Measurements from ENCODE around the gene FMN1. TPM values are rescaled to one million over a fixed set of nuclear protein-coding genes. Genes with fewer than 3 reads are reported as not detected.

Gene FMN1
- total RNA-seq, 1 experiment from 2014 or later: 4.5 TPM

DNA sequence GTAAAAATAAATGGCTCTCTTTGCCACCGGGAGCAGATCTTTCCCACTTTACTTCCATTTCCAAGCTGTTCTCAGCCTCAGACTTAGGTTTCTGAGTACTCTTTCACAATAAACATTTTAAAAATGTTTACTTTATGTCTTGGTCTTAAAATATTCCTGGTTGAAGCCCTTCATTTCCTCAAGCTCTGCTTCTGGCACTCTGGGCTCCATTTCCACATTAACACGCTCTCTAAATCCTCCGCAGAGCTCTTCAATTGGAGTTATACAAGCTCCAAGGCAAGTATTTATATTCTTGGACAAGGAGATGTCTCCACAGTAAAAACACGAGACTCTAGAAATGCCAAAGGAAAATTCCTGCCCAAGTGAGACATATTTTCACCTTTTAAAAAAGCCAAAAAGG, 307.4 kb downstream of the FMN1 start:
- H3K27me3 Mint-ChIP-seq (ENCODE audit: low read depth): no peaks in the 10 kb centered on the region
- peaks cover 18% of the 10 kb centered on the region for H3K4me1 Mint-ChIP-seq
- CTCF ChIA-PET: interaction anchor here (0.9 to 1.8 kb wide), 6 partner anchors 11 to 106 kb away, joined by 3 to 6 read pairs (median 4); no protein-coding TSS in a partner anchor
- DNase-seq (ENCODE audit: low spot score): no peak
- TF ChIP-seq, protein P1, sequence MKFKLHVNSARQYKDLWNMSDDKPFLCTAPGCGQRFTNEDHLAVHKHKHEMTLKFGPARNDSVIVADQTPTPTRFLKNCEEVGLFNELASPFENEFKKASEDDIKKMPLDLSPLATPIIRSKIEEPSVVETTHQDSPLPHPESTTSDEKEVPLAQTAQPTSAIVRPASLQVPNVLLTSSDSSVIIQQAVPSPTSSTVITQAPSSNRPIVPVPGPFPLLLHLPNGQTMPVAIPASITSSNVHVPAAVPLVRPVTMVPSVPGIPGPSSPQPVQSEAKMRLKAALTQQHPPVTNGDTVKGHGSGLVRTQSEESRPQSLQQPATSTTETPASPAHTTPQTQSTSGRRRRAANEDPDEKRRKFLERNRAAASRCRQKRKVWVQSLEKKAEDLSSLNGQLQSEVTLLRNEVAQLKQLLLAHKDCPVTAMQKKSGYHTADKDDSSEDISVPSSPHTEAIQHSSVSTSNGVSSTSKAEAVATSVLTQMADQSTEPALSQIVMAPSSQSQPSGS (CRISPR knock-in tag; IDR thresholded peaks at IDR 0.05; ENCODE audit: borderline replicate concordance, low read depth): no peak
- TF ChIP-seq TP53 (CRISPR knock-in tag; IDR thresholded peaks at IDR 0.05) (no peak), ZNF263 (CRISPR knock-in tag; IDR thresholded peaks at IDR 0.05; ENCODE audit: low read depth) (no peak), FOXJ3 (CRISPR knock-in tag; IDR thresholded peaks at IDR 0.05; ENCODE audit: borderline replicate concordance) (no peak), NFYB (CRISPR knock-in tag; conservative IDR thresholded peaks at IDR 0.05; ENCODE audit: low read depth) (no peak), GRHL2 (CRISPR knock-in tag; IDR thresholded peaks at IDR 0.05; ENCODE audit: insufficient replicate concordance, severe bottlenecking) (no peak), NR2C2 (CRISPR knock-in tag; IDR thresholded peaks at IDR 0.05) (no peak)
- POLR2A ChIA-PET: interaction anchor here (0.6 kb wide), 1 partner anchor 266 kb away, joined by 5 read pairs; no protein-coding TSS in a partner anchor
- H3K36me3 Mint-ChIP-seq: no peaks in the 10 kb centered on the region
- H3K27ac Mint-ChIP-seq: no peak overlapping the region
- no peak for ATAC-seq
- H3K4me3 Mint-ChIP-seq: no peak overlapping the region
- H3K9me3 Mint-ChIP-seq: peaks cover 11% of the 10 kb centered on the region

DNA sequence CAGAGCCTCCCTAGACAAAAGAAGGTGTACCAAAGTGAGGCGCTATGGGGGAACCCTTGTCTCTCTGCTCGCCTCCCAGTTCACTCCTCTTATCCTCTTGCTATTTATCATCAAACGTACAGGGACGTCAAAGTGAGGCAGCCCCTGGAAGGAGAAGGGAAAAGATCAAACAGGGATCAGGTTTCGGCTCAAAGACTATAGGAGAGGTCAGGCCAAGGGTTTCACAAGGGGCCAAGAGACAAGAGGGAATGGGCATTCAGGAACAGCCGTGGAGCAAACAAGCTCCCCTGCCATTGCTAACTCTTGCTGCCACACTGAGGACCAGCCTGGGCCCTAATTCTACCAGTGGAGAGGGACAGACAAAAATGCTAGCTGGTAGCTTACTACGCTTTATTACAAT, 308.1 kb downstream of the FMN1 start:
- H3K36me3 Mint-ChIP-seq: no peaks in the 10 kb centered on the region
- peaks cover 22% of the 10 kb centered on the region for H3K4me1 Mint-ChIP-seq
- DNase-seq (ENCODE audit: low spot score) (no peak), ATAC-seq (peak; percentile 82)
- H3K27ac Mint-ChIP-seq: peak overlapping the region; percentile 51; the same call in 1 of the 2 replicates
- TF ChIP-seq, protein P2, sequence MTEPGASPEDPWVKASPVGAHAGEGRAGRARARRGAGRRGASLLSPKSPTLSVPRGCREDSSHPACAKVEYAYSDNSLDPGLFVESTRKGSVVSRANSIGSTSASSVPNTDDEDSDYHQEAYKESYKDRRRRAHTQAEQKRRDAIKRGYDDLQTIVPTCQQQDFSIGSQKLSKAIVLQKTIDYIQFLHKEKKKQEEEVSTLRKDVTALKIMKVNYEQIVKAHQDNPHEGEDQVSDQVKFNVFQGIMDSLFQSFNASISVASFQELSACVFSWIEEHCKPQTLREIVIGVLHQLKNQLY (CRISPR knock-in tag; IDR thresholded peaks at IDR 0.05): no peak
- no peak for TF ChIP-seq ETV6 (CRISPR knock-in tag; IDR thresholded peaks at IDR 0.05)
- TF ChIP-seq, protein P3, sequence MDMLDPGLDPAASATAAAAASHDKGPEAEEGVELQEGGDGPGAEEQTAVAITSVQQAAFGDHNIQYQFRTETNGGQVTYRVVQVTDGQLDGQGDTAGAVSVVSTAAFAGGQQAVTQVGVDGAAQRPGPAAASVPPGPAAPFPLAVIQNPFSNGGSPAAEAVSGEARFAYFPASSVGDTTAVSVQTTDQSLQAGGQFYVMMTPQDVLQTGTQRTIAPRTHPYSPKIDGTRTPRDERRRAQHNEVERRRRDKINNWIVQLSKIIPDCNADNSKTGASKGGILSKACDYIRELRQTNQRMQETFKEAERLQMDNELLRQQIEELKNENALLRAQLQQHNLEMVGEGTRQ (CRISPR knock-in tag; IDR thresholded peaks at IDR 0.05): no peak
- TF ChIP-seq SP1 (CRISPR knock-in tag; conservative IDR thresholded peaks at IDR 0.05): no peak
- ChIA-PET POLR2A (interaction anchor here (0.6 kb wide), 1 partner anchor 265 kb away, joined by 5 read pairs; no protein-coding TSS in a partner anchor), CTCF (interaction anchor here (0.9 to 1.8 kb wide), 7 partner anchors 12 to 224 kb away, joined by 3 to 6 read pairs (median 4); no protein-coding TSS in a partner anchor)
- H3K9me3 Mint-ChIP-seq: peaks cover 11% of the 10 kb centered on the region
- no peak overlapping the region for H3K4me3 Mint-ChIP-seq
- H3K27me3 Mint-ChIP-seq (ENCODE audit: low read depth): no peaks in the 10 kb centered on the region

DNA sequence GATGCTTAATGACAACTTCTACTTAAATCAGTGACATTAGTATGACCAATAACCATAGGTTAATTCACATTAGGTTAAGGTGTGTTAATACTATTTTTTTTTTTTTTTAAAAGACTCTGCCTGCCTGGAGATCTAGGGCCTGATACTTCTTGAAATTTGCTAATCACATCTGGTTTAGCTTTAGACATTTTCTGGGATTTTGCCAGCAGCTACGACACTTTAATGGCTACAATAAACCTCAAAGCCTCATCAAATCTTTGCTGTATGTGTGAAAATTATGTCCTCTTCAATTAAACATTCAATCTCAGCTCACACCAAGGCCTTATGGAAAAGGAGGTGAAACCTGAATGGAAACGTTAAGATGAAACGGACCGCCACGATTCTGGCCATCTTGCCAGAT, 308.8 kb downstream of the FMN1 start:
- no peak overlapping the region for H3K27ac Mint-ChIP-seq
- no peaks in the 10 kb centered on the region for H3K36me3 Mint-ChIP-seq
- TF ChIP-seq KAT7 (CRISPR knock-in tag; IDR thresholded peaks at IDR 0.05; ENCODE audit: borderline replicate concordance) (no peak), NFYB (CRISPR knock-in tag; conservative IDR thresholded peaks at IDR 0.05; ENCODE audit: low read depth) (no peak), ZNF396 (CRISPR knock-in tag; IDR thresholded peaks at IDR 0.05; ENCODE audit: borderline replicate concordance) (no peak), JAZF1 (CRISPR knock-in tag; IDR thresholded peaks at IDR 0.05) (no peak), SMAD4 (CRISPR knock-in tag; IDR thresholded peaks at IDR 0.05) (no peak)
- TF ChIP-seq, protein P4, sequence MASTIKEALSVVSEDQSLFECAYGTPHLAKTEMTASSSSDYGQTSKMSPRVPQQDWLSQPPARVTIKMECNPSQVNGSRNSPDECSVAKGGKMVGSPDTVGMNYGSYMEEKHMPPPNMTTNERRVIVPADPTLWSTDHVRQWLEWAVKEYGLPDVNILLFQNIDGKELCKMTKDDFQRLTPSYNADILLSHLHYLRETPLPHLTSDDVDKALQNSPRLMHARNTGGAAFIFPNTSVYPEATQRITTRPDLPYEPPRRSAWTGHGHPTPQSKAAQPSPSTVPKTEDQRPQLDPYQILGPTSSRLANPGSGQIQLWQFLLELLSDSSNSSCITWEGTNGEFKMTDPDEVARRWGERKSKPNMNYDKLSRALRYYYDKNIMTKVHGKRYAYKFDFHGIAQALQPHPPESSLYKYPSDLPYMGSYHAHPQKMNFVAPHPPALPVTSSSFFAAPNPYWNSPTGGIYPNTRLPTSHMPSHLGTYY (CRISPR knock-in tag; IDR thresholded peaks at IDR 0.05): no peak
- TF ChIP-seq, protein P5, sequence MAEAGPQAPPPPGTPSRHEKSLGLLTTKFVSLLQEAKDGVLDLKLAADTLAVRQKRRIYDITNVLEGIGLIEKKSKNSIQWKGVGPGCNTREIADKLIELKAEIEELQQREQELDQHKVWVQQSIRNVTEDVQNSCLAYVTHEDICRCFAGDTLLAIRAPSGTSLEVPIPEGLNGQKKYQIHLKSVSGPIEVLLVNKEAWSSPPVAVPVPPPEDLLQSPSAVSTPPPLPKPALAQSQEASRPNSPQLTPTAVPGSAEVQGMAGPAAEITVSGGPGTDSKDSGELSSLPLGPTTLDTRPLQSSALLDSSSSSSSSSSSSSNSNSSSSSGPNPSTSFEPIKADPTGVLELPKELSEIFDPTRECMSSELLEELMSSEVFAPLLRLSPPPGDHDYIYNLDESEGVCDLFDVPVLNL (CRISPR knock-in tag; IDR thresholded peaks at IDR 0.05; ENCODE audit: borderline replicate concordance, low read depth): no peak
- TF ChIP-seq, protein P6, sequence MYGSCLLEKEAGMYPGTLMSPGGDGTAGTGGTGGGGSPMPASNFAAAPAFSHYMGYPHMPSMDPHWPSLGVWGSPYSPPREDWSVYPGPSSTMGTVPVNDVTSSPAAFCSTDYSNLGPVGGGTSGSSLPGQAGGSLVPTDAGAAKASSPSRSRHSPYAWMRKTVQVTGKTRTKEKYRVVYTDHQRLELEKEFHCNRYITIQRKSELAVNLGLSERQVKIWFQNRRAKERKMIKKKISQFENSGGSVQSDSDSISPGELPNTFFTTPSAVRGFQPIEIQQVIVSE (CRISPR knock-in tag; IDR thresholded peaks at IDR 0.05; ENCODE audit: borderline replicate concordance): no peak
- TF ChIP-seq, protein P7, sequence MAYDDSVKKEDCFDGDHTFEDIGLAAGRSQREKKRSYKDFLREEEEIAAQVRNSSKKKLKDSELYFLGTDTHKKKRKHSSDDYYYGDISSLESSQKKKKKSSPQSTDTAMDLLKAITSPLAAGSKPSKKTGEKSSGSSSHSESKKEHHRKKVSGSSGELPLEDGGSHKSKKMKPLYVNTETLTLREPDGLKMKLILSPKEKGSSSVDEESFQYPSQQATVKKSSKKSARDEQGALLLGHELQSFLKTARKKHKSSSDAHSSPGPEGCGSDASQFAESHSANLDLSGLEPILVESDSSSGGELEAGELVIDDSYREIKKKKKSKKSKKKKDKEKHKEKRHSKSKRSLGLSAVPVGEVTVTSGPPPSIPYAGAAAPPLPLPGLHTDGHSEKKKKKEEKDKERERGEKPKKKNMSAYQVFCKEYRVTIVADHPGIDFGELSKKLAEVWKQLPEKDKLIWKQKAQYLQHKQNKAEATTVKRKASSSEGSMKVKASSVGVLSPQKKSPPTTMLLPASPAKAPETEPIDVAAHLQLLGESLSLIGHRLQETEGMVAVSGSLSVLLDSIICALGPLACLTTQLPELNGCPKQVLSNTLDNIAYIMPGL (CRISPR knock-in tag; IDR thresholded peaks at IDR 0.05): no peak

More for the DNA sequence above, 308.8 kb downstream of the FMN1 start:
- DNase-seq (ENCODE audit: low spot score) (no peak), ATAC-seq (no peak)
- peaks cover 22% of the 10 kb centered on the region for H3K4me1 Mint-ChIP-seq
- ChIA-PET CTCF (interaction anchor here (1.0 to 1.6 kb wide), 3 partner anchors 42 to 223 kb away, joined by 3 to 5 read pairs (median 3); no protein-coding TSS in a partner anchor), POLR2A (no interaction called here)
- no peak overlapping the region for H3K4me3 Mint-ChIP-seq
- H3K27me3 Mint-ChIP-seq (ENCODE audit: low read depth): no peaks in the 10 kb centered on the region
- peaks cover 6% of the 10 kb centered on the region for H3K9me3 Mint-ChIP-seq
